Activated CD4-positive, alpha-beta T cell treated with anti-CD3 and anti-CD28 coated beads, Interleukin-2, amount 50 U/mL, for 16 hours (primary cell): ENCODE results near the gene SHOX.

Experiments used
- DNase-seq: peaks from one replicate; pipeline ENCODE4 v3.0.0-alpha.2; 2020

SHOX gene

GRCh38 chrX:675279-675954 lies 44.8 kb downstream of the SHOX start:
- no peak for DNase-seq

- no peak for DNase-seq
Measured at GRCh38 chrX:675955-676295, 45.3 kb downstream of the SHOX start.

- no peak for DNase-seq
Measured at GRCh38 chrX:677376-677775, 46.8 kb downstream of the SHOX start.

- no peak for DNase-seq
Measured at GRCh38 chrX:679291-679979, 48.8 kb downstream of the SHOX start.

- DNase-seq = no peak
Measured at GRCh38 chrX:680062-680461, 49.5 kb downstream of the SHOX start.

- DNase-seq = no peak
Measured at GRCh38 chrX:681989-682388, 51.4 kb downstream of the SHOX start.

GRCh38 chrX:682892-683291 lies 52.3 kb downstream of the SHOX start:
- DNase-seq = no peak

GRCh38 chrX:683576-683975 lies 53.0 kb downstream of the SHOX start:
- no peak for DNase-seq

GRCh38 chrX:685120-686032 lies 54.8 kb downstream of the SHOX start:
- DNase-seq = no peak

- no peak for DNase-seq
Measured at GRCh38 chrX:689983-690382, 59.4 kb downstream of the SHOX start.

GRCh38 chrX:694800-695199 lies 64.2 kb downstream of the SHOX start:
- DNase-seq = no peak

- no peak for DNase-seq
Measured at GRCh38 chrX:698206-698605, 67.6 kb downstream of the SHOX start.

- no peak for DNase-seq
Measured at GRCh38 chrX:700936-701335, 70.3 kb downstream of the SHOX start.

GRCh38 chrX:701673-702072 lies 71.1 kb downstream of the SHOX start:
- no peak for DNase-seq

GRCh38 chrX:703466-703865 lies 72.9 kb downstream of the SHOX start:
- DNase-seq = no peak

GRCh38 chrX:703866-704265 lies 73.3 kb downstream of the SHOX start:
- DNase-seq = no peak
